HG02885 (cell line): ENCODE measurements around the gene ALG14.
"Not testable (repeated sequence)": the region's sequence is repeated elsewhere in the genome, so short reads cannot be mapped to it uniquely, and the experiment has no call there.

Experiments
- ATAC-seq: cut with Tn5 transposase; IDR thresholded peaks from one replicate; pipeline ENCODE4 v1.9.1; 2021; ENCODE audit warnings: mild to moderate bottlenecking; ENCODE audit not compliant: unreplicated experiment, poor library complexity

ALG14 gene

GRCh38 chr1:95046359-95046758 lies 26.4 kb downstream of the ALG14 start:
- ATAC-seq: no peak

GRCh38 chr1:95043141-95043980 lies 29.4 kb downstream of the ALG14 start:
- peak; percentile 97 for ATAC-seq

DNA sequence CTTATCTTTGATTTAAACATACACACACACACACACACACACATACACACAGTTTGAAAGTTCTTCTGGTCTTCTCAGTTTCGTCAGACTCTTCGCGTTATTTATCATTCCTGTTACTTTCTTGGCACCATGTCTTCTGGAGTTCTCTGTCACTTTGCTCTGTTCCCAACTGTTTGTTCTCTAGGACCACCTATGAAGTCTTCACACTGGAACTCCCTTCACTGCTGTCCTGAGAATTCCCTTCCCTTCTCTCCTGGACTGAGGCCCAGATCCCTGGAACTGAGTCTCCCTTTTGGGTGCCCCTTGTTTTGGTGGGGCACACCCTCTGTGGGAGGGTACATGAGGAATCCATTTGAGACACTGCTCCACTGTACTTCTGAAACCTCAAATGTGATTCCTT lies 30.5 kb downstream of the ALG14 start:
- ATAC-seq: no peak

- ATAC-seq: peak; percentile 37
Observed at GRCh38 chr1:95041491-95042165, 31.1 kb downstream of the ALG14 start.

- ATAC-seq: no peak
Observed at GRCh38 chr1:95040032-95040525, 32.7 kb downstream of the ALG14 start.

DNA sequence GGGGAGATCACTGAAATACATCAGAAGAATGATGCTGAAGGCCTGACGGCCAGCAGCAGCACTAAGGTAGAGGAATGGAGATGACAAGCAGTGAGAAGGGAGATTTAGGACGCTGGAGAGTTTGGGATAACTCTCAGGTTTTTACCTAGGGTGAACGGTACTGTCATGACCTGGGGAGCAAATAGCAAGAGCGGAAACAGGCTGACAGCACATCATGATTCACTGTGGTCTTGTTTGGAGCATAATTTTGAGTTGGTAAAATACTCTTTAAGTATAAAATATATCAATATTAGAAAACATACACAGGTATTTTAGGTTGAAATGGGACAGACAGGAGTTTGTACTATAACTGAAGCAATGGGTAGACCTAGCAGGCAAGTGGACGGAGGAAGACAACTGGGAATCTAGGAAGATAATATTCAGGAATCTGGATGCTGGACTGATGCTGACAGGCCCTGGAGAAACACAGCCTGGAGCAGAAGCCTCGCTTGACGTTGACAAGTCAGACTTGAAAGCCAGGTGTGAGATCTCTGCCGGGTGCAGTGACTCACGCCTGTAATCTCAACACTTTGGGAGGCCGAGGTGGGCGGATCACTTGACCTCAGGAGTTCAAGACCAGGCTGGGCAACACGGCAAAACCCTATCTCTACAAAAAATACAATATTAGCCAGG lies 33.3 kb downstream of the ALG14 start:
- no peak for ATAC-seq

- no peak for ATAC-seq
Observed at GRCh38 chr1:95035536-95035935, 37.2 kb downstream of the ALG14 start.

GRCh38 chr1:95034506-95034905 lies 38.2 kb downstream of the ALG14 start:
- ATAC-seq: no peak

DNA sequence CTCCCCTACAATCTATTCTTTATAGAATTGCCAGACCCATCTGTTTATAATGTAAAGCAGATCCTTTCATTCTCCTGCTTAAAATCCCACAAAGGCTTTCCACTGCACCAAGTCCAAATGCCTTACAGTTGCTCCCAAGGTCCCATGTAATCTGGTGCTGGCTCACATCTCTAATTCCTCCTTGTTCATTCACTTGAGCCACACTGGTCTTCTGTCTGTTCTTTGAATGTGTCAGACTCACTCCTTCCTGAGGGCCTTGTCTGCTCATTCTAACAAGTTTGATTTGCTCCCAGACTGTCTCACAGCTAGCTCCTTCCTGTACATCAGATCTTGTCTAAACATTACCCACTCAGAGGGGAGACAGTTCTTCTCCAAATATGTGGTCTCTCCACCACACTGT lies 38.9 kb downstream of the ALG14 start:
- ATAC-seq: no peak

DNA sequence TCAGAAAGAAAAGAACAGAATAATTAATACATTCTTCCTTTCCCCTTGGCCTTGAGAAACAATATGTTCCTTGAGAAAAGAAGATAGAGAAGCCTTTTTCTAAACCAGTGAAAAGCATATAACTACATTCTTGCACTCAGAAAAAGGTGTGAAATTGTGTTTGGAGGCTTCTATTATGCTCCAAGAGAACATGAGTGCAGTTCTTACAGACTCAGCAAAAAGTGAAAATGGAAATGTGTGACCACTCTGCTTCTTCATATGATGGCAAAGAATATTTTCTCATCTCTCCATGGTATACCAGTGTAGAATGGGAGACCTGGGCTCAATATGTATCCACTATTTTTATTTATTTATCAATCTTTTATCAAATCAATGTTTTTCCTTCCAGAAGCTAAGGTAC lies 43.2 kb downstream of the ALG14 start:
- no peak for ATAC-seq

GRCh38 chr1:95028954-95029353 lies 43.8 kb downstream of the ALG14 start:
- ATAC-seq: no peak

DNA sequence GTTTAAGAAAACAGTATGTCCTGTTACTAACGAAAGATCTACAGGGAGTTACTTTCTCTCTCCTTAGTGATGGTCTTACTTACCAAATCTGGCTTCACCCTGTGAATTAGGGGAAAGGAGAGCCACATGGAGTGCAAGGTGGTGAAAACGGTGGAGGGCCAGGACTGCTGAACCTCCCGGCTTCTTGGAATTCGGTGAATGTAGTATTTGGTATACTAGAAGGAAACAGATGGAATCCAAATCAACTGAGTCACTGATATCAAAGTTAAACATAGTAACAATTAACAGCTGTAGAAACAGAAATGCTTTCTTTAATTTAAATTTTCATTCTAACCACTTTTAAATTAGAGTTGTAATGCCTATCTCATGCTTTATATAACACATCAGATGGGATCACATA lies 45.7 kb downstream of the ALG14 start:
- no peak for ATAC-seq

GRCh38 chr1:95023399-95024043 lies 49.2 kb downstream of the ALG14 start:
- ATAC-seq: no peak

- no peak for ATAC-seq
Observed at GRCh38 chr1:95022644-95022926, 50.2 kb downstream of the ALG14 start.

DNA sequence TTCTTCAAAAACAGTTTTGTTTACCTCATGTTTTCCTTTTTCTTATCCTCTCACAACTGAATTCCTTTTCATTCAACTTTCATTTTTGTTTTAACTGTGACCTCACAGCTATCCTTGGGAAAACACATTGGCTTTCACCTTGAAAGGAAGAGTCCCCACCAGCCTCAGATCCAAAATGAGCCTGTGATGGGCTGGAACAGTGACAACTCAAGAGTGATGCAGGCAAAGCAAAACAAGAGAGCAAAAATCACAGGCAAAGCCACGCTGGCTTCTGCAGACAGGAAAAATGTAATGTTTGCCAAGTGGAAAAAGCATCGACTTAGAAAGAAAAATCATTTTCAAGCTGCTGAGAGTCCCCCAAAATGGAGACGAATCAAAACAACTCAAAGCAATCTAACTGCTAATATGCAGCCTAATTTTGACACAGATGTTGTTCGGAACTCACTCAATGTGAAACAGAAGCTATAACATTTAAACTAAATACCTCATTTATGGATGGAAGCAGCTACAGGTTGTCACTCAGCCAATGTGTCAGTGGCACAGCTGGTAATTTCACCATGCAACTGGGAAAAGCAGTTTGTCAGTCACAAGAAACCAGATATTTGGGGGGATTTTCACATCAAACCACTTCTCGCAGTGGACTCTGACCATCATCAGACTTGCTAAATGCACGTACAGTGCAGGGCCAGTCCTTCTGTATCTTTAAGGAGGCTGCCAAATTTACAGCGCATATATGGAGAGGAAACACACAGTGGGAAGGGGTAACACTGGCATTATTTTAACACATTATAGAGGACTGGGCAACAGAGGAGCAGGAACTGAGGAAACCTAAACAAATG lies 50.7 kb downstream of the ALG14 start:
- no peak for ATAC-seq

DNA sequence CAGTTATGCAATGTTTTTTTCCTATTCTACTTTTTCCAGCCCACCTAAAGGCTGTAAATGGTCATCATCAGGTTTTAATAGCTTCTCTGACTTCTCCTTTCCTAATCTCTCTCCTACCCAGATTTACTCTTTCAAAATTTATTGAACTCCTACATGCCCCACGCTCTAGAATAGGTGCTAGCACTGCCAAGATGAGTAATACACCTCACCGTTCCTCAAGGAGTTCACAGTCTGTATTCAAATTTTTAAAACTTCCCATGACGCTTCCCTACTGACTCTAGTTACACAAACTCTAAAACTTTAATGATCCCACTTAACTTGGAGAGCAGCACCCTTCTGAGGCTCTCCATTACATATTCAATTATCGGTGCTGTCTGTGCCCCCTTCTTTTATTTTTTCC lies 51.6 kb downstream of the ALG14 start:
- no peak for ATAC-seq

DNA sequence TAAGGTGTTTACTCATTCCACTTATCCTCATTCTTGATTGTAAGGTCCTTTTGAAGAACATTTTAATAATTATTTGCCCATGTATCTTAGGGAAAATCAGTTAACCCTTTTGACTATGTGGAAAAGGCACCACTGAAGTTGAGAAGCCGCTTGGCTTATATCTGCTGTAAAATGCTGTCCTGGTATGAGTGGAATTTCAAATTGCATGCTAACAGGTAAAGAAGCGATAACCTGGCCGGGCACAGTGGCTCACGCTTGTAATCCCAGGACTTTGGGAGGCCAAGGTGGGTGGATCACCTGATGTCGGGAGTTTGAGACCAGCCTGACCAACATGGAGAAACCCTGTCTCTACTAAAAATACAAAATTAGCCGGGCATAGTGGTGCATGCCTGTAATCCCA lies 53.3 kb downstream of the ALG14 start:
- ATAC-seq: not testable (repeated sequence)

DNA sequence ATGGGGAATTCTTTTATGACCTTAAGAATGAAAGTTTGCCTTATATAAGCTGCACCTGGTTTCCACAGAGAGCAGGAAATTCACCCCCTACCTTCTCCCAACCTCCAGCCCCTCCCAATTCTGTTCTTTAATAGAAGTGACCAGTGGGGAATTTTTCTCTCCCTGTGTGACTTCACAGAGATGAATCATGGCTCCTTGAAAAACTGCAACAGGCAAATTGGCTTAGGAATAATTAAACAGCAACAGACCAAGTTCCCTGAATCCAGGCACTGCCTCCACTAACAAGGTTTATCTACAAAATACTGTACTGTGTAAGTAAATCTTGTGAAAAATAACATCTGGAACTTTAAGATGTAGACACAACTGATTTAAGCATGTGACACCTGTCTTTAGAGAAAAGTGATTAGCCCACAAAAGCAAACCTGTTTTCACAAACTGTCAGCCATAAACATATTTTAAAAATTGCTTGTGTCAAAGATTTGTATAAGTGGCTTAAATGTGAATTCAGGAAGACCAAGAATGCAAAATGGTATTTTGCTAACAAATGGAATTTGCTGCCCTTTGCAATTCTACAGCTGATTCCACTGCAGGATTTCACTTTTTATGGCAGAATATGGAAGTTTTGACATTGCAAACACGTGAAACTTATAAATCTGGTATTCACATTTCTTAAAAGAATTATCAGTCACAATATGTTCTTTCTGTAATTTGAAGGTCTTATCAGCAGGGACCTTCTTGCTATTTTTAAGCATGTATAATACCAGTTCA lies 54.0 kb downstream of the ALG14 start:
- ATAC-seq: no peak

GRCh38 chr1:95017775-95018174 lies 55.0 kb downstream of the ALG14 start:
- no peak for ATAC-seq
